Vagina (tissue), 2 donors: Measurements from ENCODE around the gene SH2D6.

ENCODE experiments used
- POLR2A ChIP-seq, 2 donors: fragments of 450-650 bp; IDR thresholded peaks; one replicate each; pipeline ENCODE4 v1.6.1; 2017; ENCODE audit warnings: antibody characterized with exemption in 2 of 2, mild to moderate bottlenecking in 2 of 2, moderate library complexity in 2 of 2
- POLR2AphosphoS5 ChIP-seq, 2 donors: sonication (generic); formaldehyde crosslinking; IDR thresholded peaks; one replicate each; pipeline ENCODE4 v1.9.0; 2017; ENCODE audit warnings: antibody characterized with exemption in 2 of 2, mild to moderate bottlenecking in 2 of 2, low read depth in 1 of 2; ENCODE audit not compliant: insufficient read depth in 1 of 2
- TF ChIP-seq, protein P1 (sequence below), 3 experiments: fragments of 450-650 bp in 2 of 3; fragments of 200-600 bp in 1 of 3; sonication (generic) in 1 of 3; IDR thresholded peaks; one replicate each; pipeline ENCODE4 v1.5.1; 2017 to 2019; ENCODE audit warnings: antibody characterized with exemption in 3 of 3, mild to moderate bottlenecking in 2 of 3, moderate library complexity in 2 of 3

DNA sequence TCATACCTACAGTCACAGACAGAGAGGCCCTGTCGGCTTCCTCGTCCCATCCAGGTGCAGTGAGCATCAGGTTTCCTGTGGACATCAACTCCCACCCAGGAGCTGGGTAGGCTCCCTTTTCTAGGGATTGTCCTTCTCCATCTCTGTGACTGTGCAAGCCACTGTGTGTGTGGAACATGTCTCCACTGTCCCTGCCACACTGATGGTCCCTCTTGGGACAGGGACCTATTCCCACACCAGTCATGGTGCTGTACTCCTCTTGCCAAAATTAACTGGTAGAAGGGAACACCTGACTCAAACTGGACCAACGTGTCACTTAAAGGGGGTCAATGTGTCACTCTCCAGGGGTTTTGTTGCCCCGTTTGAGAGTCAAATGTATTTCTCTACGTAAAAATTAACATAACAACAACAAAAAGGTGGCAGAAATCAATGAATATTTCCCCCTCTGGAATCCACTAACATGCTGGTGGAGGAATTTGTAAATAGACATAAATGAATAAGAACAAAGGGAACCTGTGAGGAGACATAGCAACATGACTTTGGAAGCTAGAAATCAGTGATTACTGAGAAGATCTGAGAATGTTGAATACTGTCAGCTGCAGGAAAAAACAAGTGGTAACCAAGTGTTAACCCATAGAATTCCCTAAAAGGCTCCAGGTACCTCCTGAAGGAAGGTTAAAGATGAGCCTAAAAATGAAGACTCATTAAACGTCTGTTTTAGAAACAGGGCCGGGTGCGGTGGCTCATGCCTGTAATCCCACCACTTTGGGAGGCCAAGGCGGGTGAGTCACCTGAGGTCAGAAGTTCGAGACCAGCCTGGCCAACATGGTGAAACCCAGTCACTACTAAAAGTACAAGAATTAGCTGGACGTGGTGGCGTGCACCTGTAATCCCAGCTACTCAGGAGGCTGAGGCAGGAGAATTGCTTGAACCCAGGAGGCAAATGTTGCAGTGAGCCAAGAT lies 40.4 kb downstream of the SH2D6 start:
- TF ChIP-seq, protein P1, sequence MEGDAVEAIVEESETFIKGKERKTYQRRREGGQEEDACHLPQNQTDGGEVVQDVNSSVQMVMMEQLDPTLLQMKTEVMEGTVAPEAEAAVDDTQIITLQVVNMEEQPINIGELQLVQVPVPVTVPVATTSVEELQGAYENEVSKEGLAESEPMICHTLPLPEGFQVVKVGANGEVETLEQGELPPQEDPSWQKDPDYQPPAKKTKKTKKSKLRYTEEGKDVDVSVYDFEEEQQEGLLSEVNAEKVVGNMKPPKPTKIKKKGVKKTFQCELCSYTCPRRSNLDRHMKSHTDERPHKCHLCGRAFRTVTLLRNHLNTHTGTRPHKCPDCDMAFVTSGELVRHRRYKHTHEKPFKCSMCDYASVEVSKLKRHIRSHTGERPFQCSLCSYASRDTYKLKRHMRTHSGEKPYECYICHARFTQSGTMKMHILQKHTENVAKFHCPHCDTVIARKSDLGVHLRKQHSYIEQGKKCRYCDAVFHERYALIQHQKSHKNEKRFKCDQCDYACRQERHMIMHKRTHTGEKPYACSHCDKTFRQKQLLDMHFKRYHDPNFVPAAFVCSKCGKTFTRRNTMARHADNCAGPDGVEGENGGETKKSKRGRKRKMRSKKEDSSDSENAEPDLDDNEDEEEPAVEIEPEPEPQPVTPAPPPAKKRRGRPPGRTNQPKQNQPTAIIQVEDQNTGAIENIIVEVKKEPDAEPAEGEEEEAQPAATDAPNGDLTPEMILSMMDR (IDR thresholded peaks at IDR 0.05): no peak
- no peak for TF ChIP-seq POLR2AphosphoS5 (IDR thresholded peaks at IDR 0.05; ENCODE audit: insufficient read depth in 1 of 2, low read depth in 1 of 2)
- no peak for TF ChIP-seq POLR2A (IDR thresholded peaks at IDR 0.05)
